GM12873 (cell line): ENCODE measurements around the gene TBRG4.

ENCODE experiments used
- TF ChIP-seq, protein P1 (sequence below): IDR thresholded peaks from 2 replicates; pipeline ENCODE4 v1.5.1; 2012; ENCODE audit warnings: low read depth, mild to moderate bottlenecking, moderate library complexity, low read length, control low read depth; ENCODE audit not compliant: insufficient read depth; ENCODE audit errors: missing control alignments

Gene TBRG4

DNA sequence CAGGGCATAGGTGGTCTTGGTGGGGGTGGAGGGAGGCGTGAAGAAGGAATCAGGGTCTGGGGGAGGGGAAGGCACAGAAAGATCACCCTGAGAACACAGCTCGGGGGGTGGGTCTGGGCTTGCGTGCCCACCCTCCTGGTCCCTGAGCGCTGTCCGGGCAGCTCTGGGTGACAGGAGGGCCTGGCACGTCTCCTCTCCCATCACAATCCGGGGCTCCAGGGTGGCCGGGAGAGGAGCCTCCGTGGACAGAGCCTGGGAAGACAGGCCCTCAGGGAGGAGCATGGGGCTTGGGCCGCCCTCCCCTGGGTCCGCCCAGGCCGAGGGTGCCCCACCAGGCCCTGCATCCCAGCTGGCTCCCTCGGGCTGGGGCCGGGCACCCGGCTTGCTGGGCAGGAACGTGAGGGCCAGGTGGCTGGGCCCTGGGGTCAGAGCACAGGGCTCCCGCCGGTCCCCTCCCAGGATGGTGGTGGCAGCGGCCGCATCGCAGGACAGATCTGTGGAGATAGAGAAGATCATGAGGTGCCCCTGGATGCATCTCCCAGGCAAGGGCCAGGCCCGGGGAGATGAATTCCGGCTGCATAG is 25.8 kb downstream of the TBRG4 start:
- TF ChIP-seq, protein P1, sequence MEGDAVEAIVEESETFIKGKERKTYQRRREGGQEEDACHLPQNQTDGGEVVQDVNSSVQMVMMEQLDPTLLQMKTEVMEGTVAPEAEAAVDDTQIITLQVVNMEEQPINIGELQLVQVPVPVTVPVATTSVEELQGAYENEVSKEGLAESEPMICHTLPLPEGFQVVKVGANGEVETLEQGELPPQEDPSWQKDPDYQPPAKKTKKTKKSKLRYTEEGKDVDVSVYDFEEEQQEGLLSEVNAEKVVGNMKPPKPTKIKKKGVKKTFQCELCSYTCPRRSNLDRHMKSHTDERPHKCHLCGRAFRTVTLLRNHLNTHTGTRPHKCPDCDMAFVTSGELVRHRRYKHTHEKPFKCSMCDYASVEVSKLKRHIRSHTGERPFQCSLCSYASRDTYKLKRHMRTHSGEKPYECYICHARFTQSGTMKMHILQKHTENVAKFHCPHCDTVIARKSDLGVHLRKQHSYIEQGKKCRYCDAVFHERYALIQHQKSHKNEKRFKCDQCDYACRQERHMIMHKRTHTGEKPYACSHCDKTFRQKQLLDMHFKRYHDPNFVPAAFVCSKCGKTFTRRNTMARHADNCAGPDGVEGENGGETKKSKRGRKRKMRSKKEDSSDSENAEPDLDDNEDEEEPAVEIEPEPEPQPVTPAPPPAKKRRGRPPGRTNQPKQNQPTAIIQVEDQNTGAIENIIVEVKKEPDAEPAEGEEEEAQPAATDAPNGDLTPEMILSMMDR, result no peak

DNA sequence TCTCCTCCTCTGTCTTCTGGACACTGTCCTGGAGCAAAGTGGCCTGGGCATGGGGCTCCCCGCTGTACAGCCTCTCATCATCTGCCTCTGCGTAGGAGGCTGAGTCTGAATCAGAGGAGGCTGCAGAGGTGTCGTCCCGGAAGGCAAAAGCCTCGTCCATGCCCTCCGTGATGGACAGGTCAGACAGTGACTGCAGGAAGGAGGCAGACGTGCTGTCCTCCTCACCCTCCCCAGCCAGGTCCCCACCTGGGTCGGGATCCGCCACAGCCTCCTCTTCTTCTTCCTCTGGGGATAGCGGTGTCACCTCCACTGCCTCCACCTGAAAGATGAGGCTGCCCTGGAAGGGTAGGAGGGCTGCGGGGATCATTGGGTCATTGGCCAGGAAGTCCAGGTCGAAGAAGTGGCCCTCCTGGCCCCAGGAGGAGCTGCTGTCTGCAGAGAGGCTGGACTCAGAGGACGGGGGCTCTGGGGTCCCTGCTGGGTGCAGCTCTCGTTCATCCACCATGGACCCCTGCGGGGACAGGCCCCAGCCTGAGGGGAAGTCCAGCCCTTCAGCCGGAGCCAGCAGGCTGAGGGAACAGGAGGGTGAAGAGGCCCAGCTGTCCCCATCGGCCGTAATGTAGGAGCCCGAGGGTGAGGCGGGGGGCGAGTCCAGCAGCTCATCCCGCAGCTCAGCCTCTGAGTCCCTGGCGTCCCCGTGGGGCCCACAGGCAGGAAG is 26.4 kb downstream of the TBRG4 start:
- TF ChIP-seq, protein P1, result no peak

DNA sequence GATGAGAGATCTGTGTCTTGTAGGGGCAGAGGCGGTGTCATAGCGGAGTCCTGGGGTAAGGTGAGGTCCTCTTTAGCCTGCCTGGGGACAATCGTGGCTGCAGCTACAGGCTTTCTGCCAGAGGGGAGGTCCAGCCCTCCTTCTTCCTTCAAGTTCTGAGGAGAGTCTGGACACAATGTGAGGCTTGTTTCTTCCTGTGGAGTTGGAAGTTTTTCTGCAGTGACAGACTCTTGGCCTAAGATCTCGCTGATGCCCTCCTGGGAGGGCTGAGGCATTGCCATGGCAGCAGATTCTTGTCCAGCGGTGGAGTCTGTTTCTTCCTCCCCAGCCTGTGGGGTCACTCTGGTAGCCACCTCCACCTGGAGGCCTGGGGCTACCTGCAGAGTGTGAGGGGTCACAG is 27.2 kb downstream of the TBRG4 start:
- TF ChIP-seq, protein P1, result no peak

DNA sequence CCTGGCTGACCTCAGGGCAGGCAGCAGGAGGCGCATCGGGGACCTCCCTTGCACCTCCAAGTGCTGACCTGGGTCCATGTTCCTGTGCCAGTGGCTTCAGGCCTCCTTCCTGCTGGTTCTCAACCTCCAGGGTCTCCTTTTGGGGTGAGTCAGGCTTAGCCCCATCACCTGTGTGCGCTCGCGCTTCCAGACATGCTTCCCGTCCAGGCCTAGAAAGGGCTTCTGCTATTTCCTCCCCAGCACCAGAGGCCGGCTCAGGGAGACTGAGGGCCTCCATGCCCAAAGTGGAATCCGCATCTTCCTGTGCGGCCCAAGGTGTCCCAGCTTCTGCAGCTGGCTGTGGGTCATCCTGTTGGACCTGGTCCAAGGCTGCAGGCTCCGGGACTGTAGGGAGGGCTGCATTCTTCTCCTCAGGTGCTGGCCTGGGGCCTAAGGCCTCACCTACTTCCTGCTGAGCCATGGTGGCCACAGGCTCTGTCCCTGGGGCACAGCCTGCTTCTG is 28.6 kb downstream of the TBRG4 start:
- TF ChIP-seq, protein P1, result no peak

DNA sequence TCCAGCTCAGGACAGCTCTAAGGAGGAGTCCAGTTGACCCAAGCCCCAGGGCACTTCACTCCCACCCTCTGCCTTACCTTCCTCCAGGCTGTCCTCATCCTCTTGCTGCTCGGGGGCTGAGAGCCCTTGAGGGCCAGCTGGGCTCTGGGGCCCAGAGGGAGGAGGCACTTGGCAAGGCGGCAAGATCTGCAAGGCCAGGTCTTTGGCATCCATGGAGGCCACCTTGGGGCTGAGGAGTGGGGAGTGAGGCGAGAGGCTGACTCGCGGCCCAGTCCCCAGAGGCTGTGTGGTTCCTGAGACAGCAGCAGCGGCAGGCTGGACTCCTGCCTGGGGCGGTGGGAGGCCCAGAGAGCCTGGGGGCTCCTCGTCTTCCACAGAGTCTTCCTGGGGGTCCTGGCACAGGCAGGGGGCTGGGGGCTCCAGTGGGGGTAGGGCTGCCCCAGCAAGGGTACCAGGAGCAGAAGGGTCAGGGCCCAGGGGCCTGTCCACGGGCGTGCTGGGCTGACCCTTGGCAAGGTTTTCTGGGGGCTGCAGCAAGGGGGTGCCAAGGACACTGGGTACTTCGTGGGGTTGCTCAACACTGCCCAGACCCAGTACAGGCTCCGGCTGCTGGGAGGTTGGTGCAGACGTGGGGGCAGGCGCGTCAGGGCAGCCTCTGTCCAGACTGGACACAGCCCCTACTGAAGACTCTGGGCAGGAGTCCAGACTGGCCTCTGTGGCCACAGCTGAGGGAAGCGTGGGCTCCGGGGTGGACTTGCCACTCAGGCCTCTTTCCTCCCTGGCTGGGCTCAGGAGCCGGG is 29.3 kb downstream of the TBRG4 start:
- TF ChIP-seq, protein P1, result no peak

DNA sequence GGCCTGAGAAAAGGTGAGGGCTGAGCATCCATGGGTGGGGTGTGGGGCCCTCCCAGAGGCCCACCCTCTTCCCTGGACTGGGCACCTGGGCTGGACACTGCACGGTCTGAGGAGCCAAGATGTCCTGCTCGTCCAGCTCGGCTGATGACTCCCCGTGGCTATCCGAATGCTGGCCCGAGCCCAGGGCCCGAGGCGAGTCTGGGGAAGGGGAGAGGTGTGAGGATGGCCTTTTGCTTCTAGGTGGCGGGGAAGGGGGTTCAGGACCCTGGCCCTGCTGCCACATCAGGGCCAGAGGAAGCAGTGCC is 29.9 kb downstream of the TBRG4 start:
- TF ChIP-seq, protein P1, result no peak
